Nasal cavity respiratory epithelium epithelial cell of viscerocranial mucosa (primary cell): ENCODE measurements around the gene LRIT2. TPM values are rescaled to one million over a fixed set of nuclear protein-coding genes. Genes with fewer than 3 reads are reported as not detected.

ENCODE experiments used
- total RNA-seq: library from RNA; depleted of rRNA; stranded (reverse); fragments of >200 nt; gene quantifications from 2 replicates; pipeline ENCODE4 v1.2.3, GENCODE V29; 2014

The LRIT2 gene
- total RNA-seq, result not detected in 2 replicates

GRCh38 chr10:84225427-84226173 is at the start of gene LRIT2:
TSS of gene LRIT2 (minus strand) at chr10:84225544. CDS start at chr10:84225520, 24 bp downstream.

GRCh38 chr10:84244651-84245270 is 19.4 kb upstream of the LRIT2 start, which contains the start of gene RGR:
TSS of gene RGR (plus strand) at chr10:84245053. CDS start at chr10:84245091, 38 bp downstream.

GRCh38 chr10:84241185-84241790 is 15.9 kb upstream of the LRIT2 start, which contains the start of gene LRIT1:
TSS of gene LRIT1 (minus strand) at chr10:84241546. CDS start at chr10:84241439, 107 bp downstream.

GRCh38 chr10:84194424-84195043 is 30.8 kb downstream of the LRIT2 start, which contains the start of gene CDHR1:
TSS of gene CDHR1 (plus strand) at chr10:84194537. CDS start at chr10:84194761, 224 bp downstream.

GRCh38 chr10:84173501-84173929 is 51.8 kb downstream of the LRIT2 start, which contains the start of gene GPR15LG:
TSS of gene GPR15LG (plus strand) at chr10:84173801. CDS start at chr10:84173852, 51 bp downstream.

Other genes starting within 250 kb of the LRIT2 start
- gene GHITM, start 86.0 kb downstream of the LRIT2 start, total RNA-seq, result 281 and 395 TPM in 2 replicates
- gene GPR15LG, start 51.7 kb downstream of the LRIT2 start, total RNA-seq, result under 0.01 and 1.2 TPM in 2 replicates
- 0.68 and 2.8 TPM in 2 replicates for gene CDHR1, start 31.0 kb downstream of the LRIT2 start, total RNA-seq
- gene LRIT1, start 16.0 kb upstream of the LRIT2 start, total RNA-seq, result not detected in 2 replicates
- not detected in 2 replicates for gene RGR, start 19.5 kb upstream of the LRIT2 start, total RNA-seq
- gene CCSER2, start 103.0 kb upstream of the LRIT2 start, total RNA-seq, result 30.4 and 47.0 TPM in 2 replicates